Ascending aorta (tissue), 2 donors: Measurements from ENCODE around the gene ARID5B. TPM values are rescaled to one million over a fixed set of nuclear protein-coding genes. Genes with fewer than 3 reads are reported as not detected.
"Not testable (repeated sequence)": the region's sequence is repeated elsewhere in the genome, so short reads cannot be mapped to it uniquely, and the experiment has no call there.

Experiments
- DNase-seq, 2 donors: peaks; one replicate each; pipeline ENCODE4 v3.0.0-alpha.2; 2019; ENCODE audit warnings: low spot score in 2 of 2
- H3K27ac ChIP-seq, 2 donors: fragments of 200-600 bp; sonication (generic); one replicate each; pipeline ENCODE4 v1.5.1; 2016 to 2017; ENCODE audit warnings: mild to moderate bottlenecking in 1 of 2
- H3K27me3 ChIP-seq: fragments of 200-600 bp; sonication (generic); one replicate; pipeline ENCODE4 v1.5.1; 2017
- H3K36me3 ChIP-seq, 2 donors: fragments of 200-600 bp; sonication (generic); one replicate each; pipeline ENCODE4 v1.5.1; 2016
- H3K4me1 ChIP-seq, 2 donors: fragments of 200-600 bp; sonication (generic); one replicate each; pipeline ENCODE4 v1.5.1; 2016 to 2017; ENCODE audit warnings: mild to moderate bottlenecking in 1 of 2
- H3K4me3 ChIP-seq, 2 donors: fragments of 200-600 bp; sonication (generic); one replicate each; pipeline ENCODE4 v1.5.1; 2016 to 2017; ENCODE audit warnings: mild to moderate bottlenecking in 1 of 2
- H3K9me3 ChIP-seq, 2 donors: fragments of 200-600 bp; sonication (generic); one replicate each; pipeline ENCODE4 v1.5.1; 2016
- intact Hi-C: fragments of 100-400 bp; cut with DNase I; formaldehyde crosslinking; loops from one replicate; pipeline ENCODE4 v1.15.1; 2023
- total RNA-seq: library from RNA; depleted of rRNA; stranded (reverse); fragments of >200 nt; gene quantifications from one replicate; pipeline ENCODE4 v1.1.0, GENCODE V29; 2016
- TF ChIP-seq, protein P1 (sequence below), 3 experiments: fragments of 200-600 bp in 2 of 3; fragments of 450-650 bp in 1 of 3; sonication (generic) in 2 of 3; IDR thresholded peaks; one replicate each; pipeline ENCODE4 v1.5.1; 2016 to 2019; ENCODE audit warnings: antibody characterized with exemption in 3 of 3, mild to moderate bottlenecking in 1 of 3, moderate library complexity in 1 of 3

Gene ARID5B
- total RNA-seq, 1 donor from 2014 or later: 92.5 TPM

DNA sequence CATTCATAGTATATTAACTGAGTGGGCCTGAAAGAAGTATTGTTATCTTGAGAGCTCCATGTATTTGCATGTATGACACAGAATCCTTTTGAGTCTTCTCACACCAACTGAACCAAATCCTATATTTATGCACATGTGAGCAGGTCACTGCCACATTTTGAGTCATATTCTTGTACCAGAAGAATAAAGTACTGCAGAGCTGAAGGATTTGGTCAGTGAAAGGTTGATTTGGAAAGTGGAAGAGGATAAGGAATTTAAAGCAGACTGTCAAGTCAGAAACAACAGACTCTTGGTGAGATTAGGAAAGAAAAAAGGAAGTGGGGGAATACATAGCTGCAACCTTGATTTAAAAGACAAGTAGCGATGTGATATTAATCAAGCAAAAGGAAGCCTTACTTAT is 121.8 kb downstream of the ARID5B start:
- H3K9me3 ChIP-seq: peaks cover 0 to 7% of the 10 kb centered on the region in 2 donors
- TF ChIP-seq, protein P1, sequence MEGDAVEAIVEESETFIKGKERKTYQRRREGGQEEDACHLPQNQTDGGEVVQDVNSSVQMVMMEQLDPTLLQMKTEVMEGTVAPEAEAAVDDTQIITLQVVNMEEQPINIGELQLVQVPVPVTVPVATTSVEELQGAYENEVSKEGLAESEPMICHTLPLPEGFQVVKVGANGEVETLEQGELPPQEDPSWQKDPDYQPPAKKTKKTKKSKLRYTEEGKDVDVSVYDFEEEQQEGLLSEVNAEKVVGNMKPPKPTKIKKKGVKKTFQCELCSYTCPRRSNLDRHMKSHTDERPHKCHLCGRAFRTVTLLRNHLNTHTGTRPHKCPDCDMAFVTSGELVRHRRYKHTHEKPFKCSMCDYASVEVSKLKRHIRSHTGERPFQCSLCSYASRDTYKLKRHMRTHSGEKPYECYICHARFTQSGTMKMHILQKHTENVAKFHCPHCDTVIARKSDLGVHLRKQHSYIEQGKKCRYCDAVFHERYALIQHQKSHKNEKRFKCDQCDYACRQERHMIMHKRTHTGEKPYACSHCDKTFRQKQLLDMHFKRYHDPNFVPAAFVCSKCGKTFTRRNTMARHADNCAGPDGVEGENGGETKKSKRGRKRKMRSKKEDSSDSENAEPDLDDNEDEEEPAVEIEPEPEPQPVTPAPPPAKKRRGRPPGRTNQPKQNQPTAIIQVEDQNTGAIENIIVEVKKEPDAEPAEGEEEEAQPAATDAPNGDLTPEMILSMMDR (IDR thresholded peaks at IDR 0.05): no peak
- DNase-seq: no peak
- intact Hi-C loops: no loop called here
- H3K36me3 ChIP-seq: no peaks in the 10 kb centered on the region
- H3K27me3 ChIP-seq: no peaks in the 10 kb centered on the region
- no peak overlapping the region for H3K4me3 ChIP-seq
- peak overlapping the region; percentile 63 to 88 for H3K27ac ChIP-seq
- H3K4me1 ChIP-seq: peaks cover 8 to 43% of the 10 kb centered on the region in 2 donors

DNA sequence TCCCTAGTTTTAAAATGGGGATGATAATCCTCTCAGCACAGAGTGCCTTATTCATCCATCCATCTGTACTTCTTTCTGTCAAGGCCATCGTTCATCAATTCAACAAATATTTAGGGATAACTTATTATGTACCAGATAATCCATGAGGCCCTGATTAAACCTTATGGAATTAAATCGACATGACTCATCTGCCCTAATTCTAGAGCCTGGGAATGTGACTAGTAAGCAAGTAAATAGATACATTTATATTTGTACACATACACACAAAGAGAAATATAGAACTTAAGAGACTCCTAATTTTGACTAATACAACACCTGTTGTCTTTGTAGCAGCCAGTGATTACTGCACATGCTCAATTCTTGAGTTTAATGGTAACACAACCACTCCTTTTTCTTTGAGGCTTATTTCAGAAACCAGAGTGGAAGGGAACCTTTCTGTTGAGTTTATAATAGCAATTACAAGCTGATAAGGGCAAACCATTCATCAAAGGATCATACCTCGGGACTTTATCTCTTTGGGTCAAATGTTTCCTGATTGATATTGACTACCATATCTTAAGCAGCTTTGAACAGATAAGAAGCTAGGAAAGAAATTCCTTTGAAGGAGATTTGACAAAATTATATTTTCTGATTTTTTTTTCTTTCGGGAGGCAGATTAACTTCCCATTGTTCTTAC is 122.7 kb downstream of the ARID5B start:
- Histone ChIP-seq H3K27ac (peak overlapping the region; percentile 19 to 63), H3K27me3 (no peaks in the 10 kb centered on the region), H3K4me1 (peaks cover 3 to 40% of the 10 kb centered on the region in 2 donors), H3K36me3 (no peaks in the 10 kb centered on the region), H3K4me3 (no peak overlapping the region), H3K9me3 (peaks cover 0 to 7% of the 10 kb centered on the region in 2 donors)
- intact Hi-C loops: no loop called here
- TF ChIP-seq, protein P1 (IDR thresholded peaks at IDR 0.05): no peak
- DNase-seq: no peak

DNA sequence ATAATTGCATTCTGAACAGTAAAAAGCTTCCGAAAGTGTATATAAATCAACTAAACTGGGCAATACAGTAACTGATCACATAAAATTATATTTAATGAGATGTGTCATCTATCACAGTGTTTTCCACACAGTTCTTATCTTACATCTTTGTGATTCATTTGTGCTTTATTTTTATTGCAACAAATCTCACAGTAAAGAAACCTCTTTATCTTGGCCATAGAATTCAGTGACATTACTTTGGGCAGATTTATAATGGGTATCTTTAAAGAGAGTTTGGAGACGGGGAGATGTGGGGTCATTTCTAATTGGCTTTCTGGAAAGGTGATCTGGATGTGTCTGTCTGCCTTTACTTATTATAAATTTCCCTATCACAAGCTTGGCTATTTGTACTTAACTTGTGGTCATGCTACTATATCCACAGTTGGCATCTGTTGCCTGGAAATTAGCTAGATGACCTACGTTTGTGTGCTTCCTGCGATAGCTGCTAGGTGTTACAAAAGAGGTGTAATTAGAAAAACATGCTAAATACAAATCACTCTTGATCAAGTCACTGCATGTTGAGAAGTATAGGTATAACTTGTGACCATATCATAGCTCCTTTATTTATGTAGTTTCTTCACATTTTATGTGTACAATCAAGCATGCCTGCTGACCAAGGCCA is 123.8 kb downstream of the ARID5B start:
- TF ChIP-seq, protein P1 (IDR thresholded peaks at IDR 0.05): no peak
- H3K4me3 ChIP-seq: no peak overlapping the region
- H3K27me3 ChIP-seq: no peaks in the 10 kb centered on the region
- H3K4me1 ChIP-seq: peaks cover 0 to 30% of the 10 kb centered on the region in 2 donors
- no peaks in the 10 kb centered on the region for H3K36me3 ChIP-seq
- peak overlapping the region in 1 of 2 donors; percentile 21 for H3K27ac ChIP-seq
- H3K9me3 ChIP-seq: peaks cover 0 to 7% of the 10 kb centered on the region in 2 donors
- intact Hi-C loops: no loop called here
- no peak for DNase-seq

DNA sequence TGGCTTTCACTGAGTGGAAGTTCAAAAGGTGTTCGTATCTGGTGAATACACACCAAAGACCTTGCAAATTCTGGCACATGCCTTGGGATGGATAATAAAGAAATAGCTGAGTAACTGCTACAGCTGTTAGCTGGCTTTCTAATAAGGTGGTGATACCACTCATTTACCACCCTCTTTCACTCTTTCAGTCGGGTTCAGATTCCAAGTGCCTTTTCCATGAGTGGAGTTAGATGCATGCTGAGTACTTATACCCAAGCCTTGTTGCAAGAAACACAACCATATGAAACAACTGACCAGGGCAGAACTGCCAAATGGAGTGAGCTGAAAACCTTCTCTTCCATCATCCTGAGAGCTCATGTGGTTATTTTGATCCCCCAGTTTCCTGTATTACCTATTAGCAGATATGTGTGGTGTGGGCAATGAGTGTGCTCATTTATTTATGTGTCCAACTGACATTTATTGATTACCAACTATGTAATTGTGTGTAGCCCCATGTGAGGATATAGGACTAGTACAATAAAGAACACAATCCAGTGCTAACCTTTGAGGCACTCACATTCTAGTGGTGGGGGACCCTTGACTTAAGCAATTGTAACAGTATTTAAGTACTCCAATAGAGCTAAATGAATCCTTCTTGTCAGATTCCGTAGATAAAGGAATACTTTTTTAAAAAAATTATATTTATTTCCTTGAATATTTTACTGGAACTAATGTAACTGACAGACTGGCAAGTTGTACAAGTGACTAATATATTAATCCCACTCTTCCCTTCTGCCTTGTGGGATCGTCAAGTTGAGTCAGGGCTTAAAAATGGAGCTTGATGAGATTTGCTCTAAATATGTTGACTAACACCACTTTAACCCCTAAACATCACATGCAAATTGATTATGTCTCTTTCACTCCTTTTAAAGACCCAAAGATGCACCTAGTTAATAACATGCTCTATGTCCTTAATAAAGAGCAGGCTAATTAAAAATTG is 124.7 kb downstream of the ARID5B start:
- H3K27ac ChIP-seq: peak overlapping the region; percentile 16 to 53
- no peaks in the 10 kb centered on the region for H3K27me3 ChIP-seq
- peaks cover 0 to 7% of the 10 kb centered on the region in 2 donors for H3K9me3 ChIP-seq
- no peaks in the 10 kb centered on the region for H3K36me3 ChIP-seq
- no peak for DNase-seq
- TF ChIP-seq, protein P1 (IDR thresholded peaks at IDR 0.05): no peak
- H3K4me3 ChIP-seq: no peak overlapping the region
- peaks cover 0 to 22% of the 10 kb centered on the region in 2 donors for H3K4me1 ChIP-seq
- intact Hi-C loops: no loop called here

DNA sequence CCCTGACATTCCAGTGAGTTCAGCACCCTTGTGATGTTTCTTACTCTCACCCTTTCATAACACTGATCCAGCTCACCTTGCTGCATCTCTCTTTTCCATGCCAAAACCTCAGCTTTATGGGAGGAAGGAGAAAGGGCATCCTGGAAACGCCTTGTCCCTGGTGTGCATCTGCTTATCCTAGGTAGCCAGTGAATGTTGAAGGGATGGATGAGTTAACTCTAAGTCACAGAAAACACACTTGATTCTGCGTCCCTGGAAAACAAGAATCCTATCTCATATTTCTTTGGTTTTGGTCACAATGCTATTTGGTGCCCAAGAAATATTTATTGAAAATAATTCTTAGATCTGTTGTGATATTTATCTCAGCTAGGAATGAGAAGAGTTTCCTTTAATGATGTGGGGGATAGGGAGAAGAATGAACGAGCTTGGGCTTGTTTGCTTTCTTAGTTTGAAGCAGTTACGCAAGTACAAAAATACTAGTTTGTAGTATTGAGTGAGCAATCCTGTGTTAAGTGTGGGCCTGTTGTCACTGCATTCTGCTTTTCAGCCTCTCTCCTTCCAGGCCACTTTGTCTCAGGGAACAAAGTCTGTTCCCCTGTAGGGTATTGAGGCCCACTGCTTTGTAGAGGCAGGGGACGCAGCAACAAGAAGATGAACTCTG is 126.5 kb downstream of the ARID5B start:
- Histone ChIP-seq H3K9me3 (peaks cover 0 to 7% of the 10 kb centered on the region in 2 donors), H3K4me1 (peaks cover 0 to 20% of the 10 kb centered on the region in 2 donors), H3K27me3 (no peaks in the 10 kb centered on the region), H3K36me3 (no peaks in the 10 kb centered on the region), H3K4me3 (no peak overlapping the region), H3K27ac (peak overlapping the region; percentile 32 to 33)
- DNase-seq: no peak
- TF ChIP-seq, protein P1 (IDR thresholded peaks at IDR 0.05): no peak
- intact Hi-C loops: no loop called here

DNA sequence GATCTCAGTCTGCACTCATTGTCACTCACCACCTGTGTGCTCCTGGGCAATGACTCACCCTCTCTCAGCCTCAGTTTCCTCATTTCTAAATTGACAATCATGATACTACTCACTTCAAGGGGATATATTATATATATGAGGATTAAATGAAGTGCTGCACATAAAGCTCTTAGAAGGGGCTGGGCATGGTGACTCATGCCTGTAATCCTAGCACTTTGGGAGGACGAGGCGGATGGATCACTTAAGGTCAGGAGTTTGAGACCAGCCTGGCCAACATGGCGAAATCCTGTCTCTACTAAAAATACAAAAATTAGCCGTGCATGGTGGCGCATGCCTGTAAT is 127.0 kb downstream of the ARID5B start:
- DNase-seq, H3K27me3 ChIP-seq, intact Hi-C loops, H3K9me3 ChIP-seq, H3K4me3 ChIP-seq, H3K36me3 ChIP-seq: not testable (repeated sequence)
- Histone ChIP-seq H3K27ac (peak overlapping the region; percentile 32 to 33), H3K4me1 (peaks cover 0 to 20% of the 10 kb centered on the region in 2 donors)
